ENCODE measurements around the gene SSBP2. TPM values are rescaled to one million over a fixed set of nuclear protein-coding genes. Genes with fewer than 3 reads are reported as not detected.

Gene SSBP2
- total RNA-seq, 1 experiment from 2014 or later: 5.2 TPM

DNA sequence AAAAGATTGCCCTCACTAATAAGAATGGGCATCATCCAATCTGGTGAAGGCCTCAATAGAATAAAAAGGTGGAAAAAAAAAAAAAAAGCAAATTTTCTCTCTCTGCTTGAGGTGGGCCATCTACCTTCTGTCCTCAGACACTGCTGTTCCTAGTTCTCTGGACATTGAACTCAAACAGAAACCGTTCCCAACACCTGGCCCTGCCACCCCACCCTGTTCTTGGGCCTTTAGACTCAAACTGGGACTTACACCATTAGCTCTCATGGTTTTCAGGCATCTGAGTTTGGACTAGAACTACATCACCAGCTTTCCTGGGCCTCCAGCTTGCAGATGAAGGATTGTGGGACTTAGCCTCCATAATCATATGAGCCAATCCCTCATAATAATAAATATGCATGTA lies 71.0 kb downstream of the SSBP2 start:
- H3K9me3 ChIP-seq (ENCODE audit: control insufficient read depth in 1 of 2, insufficient read depth in 1 of 2, low read depth in 1 of 2, low read length in 2 of 2): no peaks in the 10 kb centered on the region
- no peak overlapping the region for H3K9ac ChIP-seq (ENCODE audit: low read length)
- ChIA-PET CTCF (no interaction called here), POLR2A (no interaction called here), RAD21 (ENCODE audit: low non-redundant PET in 1 of 2, low total read pairs in 2 of 2, uncharacterized antibody in 2 of 2, unreplicated experiment in 2 of 2) (no interaction called here)
- ATAC-seq (no peak), DNase-seq (ENCODE audit: low read depth, low spot score) (no peak)
- intact Hi-C loops (cut with micrococcal nuclease): no loop called here
- no peaks in the 10 kb centered on the region for H3K4me1 ChIP-seq (ENCODE audit: control insufficient read depth in 1 of 2, insufficient read depth in 2 of 2, low read length in 2 of 2)
- BruUV-seq (replicated peaks): no TSS peak
- no peak for TF ChIP-seq EZH2 (IDR thresholded peaks at IDR 0.05)
- TF ChIP-seq POLR2A (IDR thresholded peaks at IDR 0.05; ENCODE audit: borderline replicate concordance, extremely low read depth, insufficient read depth, insufficient read length): no peak
- TF ChIP-seq EZH2phosphoT487 (IDR thresholded peaks at IDR 0.05; ENCODE audit: borderline replicate concordance): no peak
- no peak for TF ChIP-seq CEBPB (IDR thresholded peaks at IDR 0.05; ENCODE audit: low read depth)
- TF ChIP-seq ZNF274 (IDR thresholded peaks at IDR 0.05; ENCODE audit: low read depth, low read length): no peak
- no peak for TF ChIP-seq MAX (IDR thresholded peaks at IDR 0.05)
- H3K36me3 ChIP-seq (ENCODE audit: control insufficient read depth in 1 of 2, insufficient read depth in 2 of 2, low read length in 2 of 2): no peaks in the 10 kb centered on the region
- H3K27me3 ChIP-seq (ENCODE audit: insufficient read depth, low read length): no peaks in the 10 kb centered on the region
- no peaks in the 10 kb centered on the region for H4K20me1 ChIP-seq (ENCODE audit: insufficient read depth)
- no peaks in the 10 kb centered on the region for H3K9me2 ChIP-seq (ENCODE audit: insufficient read depth)
- H2AFZ ChIP-seq (ENCODE audit: low read depth, low read length, poor library complexity, severe bottlenecking): no peak overlapping the region
- H3K4me3 ChIP-seq (replicated peaks in 1 of 2; ENCODE audit: low read depth in 1 of 2, low read length in 2 of 2): no peak overlapping the region
- H3K79me2 ChIP-seq (ENCODE audit: insufficient read depth, low read length): no peaks in the 10 kb centered on the region
- no peak overlapping the region for H3K4me2 ChIP-seq (ENCODE audit: low read length)
- no peak overlapping the region for H3K27ac ChIP-seq (ENCODE audit: low read depth, low read length)

DNA sequence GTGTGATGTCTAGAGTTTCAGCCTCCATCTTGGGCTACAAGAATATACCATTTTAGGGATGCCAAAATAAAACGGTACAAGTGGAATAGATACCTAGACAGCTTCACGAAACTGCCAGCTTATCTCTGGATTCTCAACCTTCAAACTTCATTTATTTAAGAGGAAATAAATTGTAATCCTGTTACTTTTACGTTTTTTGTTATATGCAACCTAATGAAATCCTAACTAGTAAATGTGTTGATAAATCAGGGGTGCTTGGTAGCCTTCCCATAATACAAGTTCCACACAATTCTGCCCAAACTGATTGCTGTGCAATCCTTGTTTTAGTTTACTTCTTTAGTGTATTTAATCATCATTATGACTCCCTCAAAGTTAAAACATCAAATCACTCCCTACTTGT lies 75.5 kb downstream of the SSBP2 start:
- Histone ChIP-seq H4K20me1 (ENCODE audit: insufficient read depth) (no peaks in the 10 kb centered on the region), H3K9me3 (ENCODE audit: control insufficient read depth in 1 of 2, insufficient read depth in 1 of 2, low read depth in 1 of 2, low read length in 2 of 2) (no peaks in the 10 kb centered on the region), H3K4me1 (ENCODE audit: control insufficient read depth in 1 of 2, insufficient read depth in 2 of 2, low read length in 2 of 2) (no peaks in the 10 kb centered on the region), H3K27ac (ENCODE audit: low read depth, low read length) (no peak overlapping the region), H2AFZ (ENCODE audit: low read depth, low read length, poor library complexity, severe bottlenecking) (no peak overlapping the region), H3K4me3 (replicated peaks in 1 of 2; ENCODE audit: low read depth in 1 of 2, low read length in 2 of 2) (no peak overlapping the region), H3K9ac (ENCODE audit: low read length) (no peak overlapping the region), H3K36me3 (ENCODE audit: control insufficient read depth in 1 of 2, insufficient read depth in 2 of 2, low read length in 2 of 2) (no peaks in the 10 kb centered on the region), H3K4me2 (ENCODE audit: low read length) (no peak overlapping the region), H3K27me3 (ENCODE audit: insufficient read depth, low read length) (no peaks in the 10 kb centered on the region), H3K9me2 (ENCODE audit: insufficient read depth) (no peaks in the 10 kb centered on the region), H3K79me2 (ENCODE audit: insufficient read depth, low read length) (no peaks in the 10 kb centered on the region)
- intact Hi-C loops (cut with micrococcal nuclease): no loop called here
- BruUV-seq (replicated peaks): no TSS peak
- TF ChIP-seq YY1 (IDR thresholded peaks at IDR 0.05; ENCODE audit: extremely low read depth, insufficient replicate concordance, low read depth, low read length) (no peak), FOSL1 (IDR thresholded peaks at IDR 0.05; ENCODE audit: low read depth) (no peak), ZNF274 (IDR thresholded peaks at IDR 0.05; ENCODE audit: low read depth, low read length) (no peak), EZH2phosphoT487 (IDR thresholded peaks at IDR 0.05; ENCODE audit: borderline replicate concordance) (no peak), ZBTB33 (IDR thresholded peaks at IDR 0.05; ENCODE audit: extremely low read depth, insufficient replicate concordance, low read length) (no peak)
- TF ChIP-seq, protein P1, sequence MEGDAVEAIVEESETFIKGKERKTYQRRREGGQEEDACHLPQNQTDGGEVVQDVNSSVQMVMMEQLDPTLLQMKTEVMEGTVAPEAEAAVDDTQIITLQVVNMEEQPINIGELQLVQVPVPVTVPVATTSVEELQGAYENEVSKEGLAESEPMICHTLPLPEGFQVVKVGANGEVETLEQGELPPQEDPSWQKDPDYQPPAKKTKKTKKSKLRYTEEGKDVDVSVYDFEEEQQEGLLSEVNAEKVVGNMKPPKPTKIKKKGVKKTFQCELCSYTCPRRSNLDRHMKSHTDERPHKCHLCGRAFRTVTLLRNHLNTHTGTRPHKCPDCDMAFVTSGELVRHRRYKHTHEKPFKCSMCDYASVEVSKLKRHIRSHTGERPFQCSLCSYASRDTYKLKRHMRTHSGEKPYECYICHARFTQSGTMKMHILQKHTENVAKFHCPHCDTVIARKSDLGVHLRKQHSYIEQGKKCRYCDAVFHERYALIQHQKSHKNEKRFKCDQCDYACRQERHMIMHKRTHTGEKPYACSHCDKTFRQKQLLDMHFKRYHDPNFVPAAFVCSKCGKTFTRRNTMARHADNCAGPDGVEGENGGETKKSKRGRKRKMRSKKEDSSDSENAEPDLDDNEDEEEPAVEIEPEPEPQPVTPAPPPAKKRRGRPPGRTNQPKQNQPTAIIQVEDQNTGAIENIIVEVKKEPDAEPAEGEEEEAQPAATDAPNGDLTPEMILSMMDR (IDR thresholded peaks at IDR 0.05 in 2 of 3, conservative IDR thresholded peaks at IDR 0.05 in 1 of 3; ENCODE audit: borderline replicate concordance in 1 of 3, insufficient read depth in 1 of 3, low read depth in 2 of 3, low read length in 2 of 3): no peak
- no peak for DNase-seq (ENCODE audit: low read depth, low spot score)
- ChIA-PET CTCF (no interaction called here), POLR2A (no interaction called here), RAD21 (ENCODE audit: low non-redundant PET in 1 of 2, low total read pairs in 2 of 2, uncharacterized antibody in 2 of 2, unreplicated experiment in 2 of 2) (no interaction called here)
- no peak for ATAC-seq

Measured in HCT116 (cell line).